ENCODE data around the gene SULT1C3.

DNA sequence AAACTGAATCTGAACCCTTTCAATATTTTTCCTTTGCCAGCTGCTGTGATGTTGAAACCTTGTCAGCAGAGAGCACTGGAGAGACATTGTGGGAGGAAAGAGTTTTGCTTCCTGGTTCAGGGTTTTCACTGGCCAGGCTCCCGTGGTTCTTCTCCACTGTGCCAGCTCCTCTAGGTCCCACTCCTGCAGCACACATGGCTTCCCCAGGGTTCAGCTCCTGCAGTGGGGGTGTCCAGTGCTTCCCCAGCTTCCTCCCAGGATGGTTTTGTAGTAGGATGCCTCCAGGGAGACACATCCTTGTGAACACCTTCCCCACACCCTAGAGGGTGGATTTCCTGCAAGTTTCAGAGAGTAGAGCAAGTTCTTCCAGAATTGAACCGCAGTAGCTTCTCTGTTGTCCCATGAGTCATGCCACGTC, 24.0 kb upstream of the SULT1C3 start:
- no peak for TF ChIP-seq SP1 (IDR thresholded peaks at IDR 0.05)
- TF ChIP-seq FOXA1 (IDR thresholded peaks at IDR 0.05): no peak
- TF ChIP-seq SUZ12 (IDR thresholded peaks at IDR 0.05): no peak
- TF ChIP-seq LEF1 (IDR thresholded peaks at IDR 0.05; ENCODE audit: borderline replicate concordance): no peak
- TF ChIP-seq FOXK2 (IDR thresholded peaks at IDR 0.05): no peak
- TF ChIP-seq ELF4 (IDR thresholded peaks at IDR 0.05): no peak
- TF ChIP-seq ZNF384 (IDR thresholded peaks at IDR 0.05): no peak
- TF ChIP-seq NFRKB (IDR thresholded peaks at IDR 0.05): no peak
- TF ChIP-seq BHLHE40 (IDR thresholded peaks at IDR 0.05; ENCODE audit: borderline replicate concordance): no peak
- TF ChIP-seq, protein P1, sequence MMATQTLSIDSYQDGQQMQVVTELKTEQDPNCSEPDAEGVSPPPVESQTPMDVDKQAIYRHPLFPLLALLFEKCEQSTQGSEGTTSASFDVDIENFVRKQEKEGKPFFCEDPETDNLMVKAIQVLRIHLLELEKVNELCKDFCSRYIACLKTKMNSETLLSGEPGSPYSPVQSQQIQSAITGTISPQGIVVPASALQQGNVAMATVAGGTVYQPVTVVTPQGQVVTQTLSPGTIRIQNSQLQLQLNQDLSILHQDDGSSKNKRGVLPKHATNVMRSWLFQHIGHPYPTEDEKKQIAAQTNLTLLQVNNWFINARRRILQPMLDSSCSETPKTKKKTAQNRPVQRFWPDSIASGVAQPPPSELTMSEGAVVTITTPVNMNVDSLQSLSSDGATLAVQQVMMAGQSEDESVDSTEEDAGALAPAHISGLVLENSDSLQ (IDR thresholded peaks at IDR 0.05): no peak
- TF ChIP-seq FOXM1 (IDR thresholded peaks at IDR 0.05; ENCODE audit: borderline replicate concordance): no peak
- TF ChIP-seq TARDBP (IDR thresholded peaks at IDR 0.05): no peak

All from HEK293T (cell line).